HG03575 (cell line): Measurements from ENCODE around the gene ACD.
"Not testable (repeated sequence)": the region's sequence is repeated elsewhere in the genome, so short reads cannot be mapped to it uniquely, and the experiment has no call there.

Source experiments
- ATAC-seq: cut with Tn5 transposase; IDR thresholded peaks from one replicate; pipeline ENCODE4 v1.9.1; 2021; ENCODE audit not compliant: unreplicated experiment, insufficient number of reproducible peaks, low FRiP score; ENCODE audit errors: extremely low read depth

Gene ACD

DNA sequence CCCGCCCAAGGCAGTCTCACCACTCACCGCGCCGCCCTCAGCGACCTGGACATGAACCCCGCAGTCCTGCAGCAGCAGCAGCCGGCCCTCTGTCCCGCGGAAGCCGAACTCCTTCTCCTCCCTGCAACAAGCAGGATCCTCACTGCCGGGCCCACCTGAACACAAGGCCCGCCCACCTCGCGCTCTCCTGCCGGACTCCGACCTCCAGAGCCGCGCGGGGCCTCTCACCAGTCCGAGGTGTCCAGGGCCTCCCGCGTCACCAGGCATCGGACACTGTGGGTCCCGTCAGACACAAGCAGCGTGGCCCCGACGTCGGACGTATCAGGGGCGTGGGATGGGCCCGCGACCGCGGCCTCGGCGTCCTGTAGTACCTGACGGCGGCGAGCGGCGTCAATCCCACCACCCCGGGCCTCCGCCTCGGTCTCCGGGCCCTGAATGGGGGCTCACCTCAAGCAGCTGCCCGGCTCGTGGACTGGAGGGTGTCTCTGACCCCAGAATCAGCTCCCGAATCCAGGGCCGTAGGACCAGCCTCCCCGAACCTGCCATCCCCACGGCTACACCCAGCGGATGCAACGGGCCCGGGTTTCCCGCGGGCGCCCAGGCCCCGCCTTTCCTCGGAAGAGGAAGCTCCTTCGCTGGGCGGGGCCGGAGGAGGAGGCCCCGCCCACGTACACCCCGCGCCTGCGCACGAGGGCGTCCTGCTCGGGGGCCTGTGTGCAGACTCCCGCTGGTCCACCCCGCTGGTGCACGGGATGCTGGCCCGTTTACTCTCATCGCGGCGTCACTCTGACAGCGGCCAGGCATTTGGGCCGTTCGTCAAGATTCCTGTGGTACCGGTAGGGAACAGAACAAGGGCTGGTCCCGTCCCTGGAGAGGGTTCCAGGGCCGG is at the start of gene ACD:
TSS of gene ACD (minus strand) at position 586 of the 889 bp plus-strand sequence. CDS start at position 546, 40 bp downstream.
- peak; percentile 22 for ATAC-seq

- ATAC-seq = no peak
These were observed 49.0 kb upstream of the ACD start for GRCh38 chr16:67709050-67709449.

DNA sequence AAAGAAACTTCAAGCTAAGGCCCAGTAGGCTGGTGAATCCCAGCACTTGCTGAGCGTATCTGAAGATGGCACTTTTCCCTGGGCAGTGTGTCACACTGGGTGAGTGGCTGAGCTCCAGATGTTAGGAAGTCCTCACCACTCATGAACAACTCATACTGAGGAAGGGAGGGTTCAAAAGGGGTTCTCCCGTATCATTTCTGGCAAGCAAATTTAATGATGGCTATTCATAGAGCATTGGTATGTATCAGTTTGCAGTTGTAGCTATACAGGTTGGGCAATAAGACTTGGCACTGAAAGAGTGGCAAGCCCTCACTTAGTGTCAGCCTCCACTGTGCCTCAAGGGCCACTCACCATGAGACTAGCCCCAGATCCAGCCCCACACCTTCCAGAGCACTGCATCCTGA is 48.3 kb upstream of the ACD start:
- no peak for ATAC-seq

GRCh38 chr16:67707790-67708189 is 47.7 kb upstream of the ACD start:
- no peak for ATAC-seq

GRCh38 chr16:67707210-67707609 is 47.1 kb upstream of the ACD start:
- ATAC-seq = no peak

GRCh38 chr16:67704110-67704509 is 44.0 kb upstream of the ACD start:
- ATAC-seq = no peak

GRCh38 chr16:67703626-67704025 is 43.6 kb upstream of the ACD start:
- no peak for ATAC-seq

DNA sequence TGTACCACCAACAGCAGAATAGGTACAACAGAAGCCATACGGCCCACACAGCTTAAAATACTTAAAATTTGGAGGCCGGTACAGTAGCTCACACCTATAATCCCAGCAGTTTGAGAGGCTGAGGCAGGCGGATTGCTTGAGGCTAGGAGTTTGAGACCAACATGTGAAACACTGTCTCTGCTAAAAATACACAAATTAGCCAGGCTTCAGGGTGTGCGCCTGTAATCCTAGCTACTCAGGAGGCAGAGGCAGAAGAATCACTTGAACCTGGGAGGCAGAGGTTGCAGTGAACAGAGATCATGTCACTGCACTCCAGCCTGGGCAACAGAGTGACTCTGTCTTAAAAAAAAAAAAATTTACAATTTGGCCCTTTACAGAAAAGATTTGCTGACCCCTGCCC is 42.1 kb upstream of the ACD start:
- no peak for ATAC-seq

- no peak for ATAC-seq
These were observed 41.4 kb upstream of the ACD start for GRCh38 chr16:67701420-67701819.

GRCh38 chr16:67699265-67699664 is 39.2 kb upstream of the ACD start:
- no peak for ATAC-seq

GRCh38 chr16:67697422-67698185 is 37.5 kb upstream of the ACD start:
- no peak for ATAC-seq

DNA sequence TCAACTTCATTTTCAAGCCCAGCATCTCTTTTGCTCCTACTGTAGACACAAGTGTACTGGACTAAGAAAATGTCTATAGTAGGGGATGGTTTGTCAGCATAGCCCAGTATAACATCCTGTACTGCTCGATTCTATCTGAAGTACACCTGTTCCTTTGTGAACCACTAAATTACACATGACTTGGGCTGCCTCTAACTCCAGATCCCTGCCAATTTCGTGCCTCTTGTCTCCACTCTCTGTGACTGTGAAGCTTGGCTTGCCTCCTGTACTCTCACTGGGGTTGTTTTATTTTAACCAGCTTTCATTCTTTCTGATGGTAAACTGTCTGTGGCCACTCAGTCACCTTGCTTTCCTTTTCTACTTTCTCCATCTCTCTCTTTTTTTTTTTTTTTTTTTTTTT is 34.6 kb upstream of the ACD start:
- ATAC-seq = no peak

GRCh38 chr16:67693517-67694285 is 33.6 kb upstream of the ACD start:
- ATAC-seq = not testable (repeated sequence)

DNA sequence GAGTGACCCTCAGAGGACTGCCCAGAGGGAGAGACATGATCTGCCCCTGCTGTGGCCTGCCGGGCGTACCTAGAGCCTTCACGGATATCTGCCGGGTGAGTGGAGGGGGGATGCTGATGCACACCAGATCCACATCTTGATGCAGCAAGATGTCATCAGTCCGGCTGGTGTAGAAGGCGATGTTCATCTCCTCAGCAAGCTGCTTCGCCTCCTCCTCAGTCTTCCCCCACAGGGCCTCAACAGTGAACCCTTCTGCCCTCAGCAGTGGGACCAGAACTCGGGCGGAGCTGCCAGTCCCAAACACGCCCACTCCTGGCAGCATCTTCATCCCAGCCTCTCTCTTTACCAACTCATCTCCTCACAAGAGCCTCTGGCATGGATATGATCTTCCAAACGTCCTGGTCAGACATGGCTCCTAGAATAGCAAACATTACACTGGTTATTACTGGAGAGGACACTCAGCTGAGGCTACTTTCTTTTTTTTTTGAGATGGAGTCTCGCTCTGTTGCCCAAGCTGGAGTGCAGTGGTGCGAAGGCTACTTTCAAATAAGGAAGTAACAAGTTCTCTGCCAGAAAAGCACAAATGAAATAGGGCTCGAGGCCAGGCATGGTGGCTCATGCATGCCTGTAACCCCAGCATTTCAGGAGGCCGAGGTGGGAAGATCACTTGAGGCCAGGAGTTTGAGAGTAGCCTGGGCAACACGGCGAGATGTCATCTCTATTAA is 25.5 kb upstream of the ACD start:
- ATAC-seq = no peak

GRCh38 chr16:67683767-67684166 is 23.7 kb upstream of the ACD start:
- ATAC-seq = no peak

DNA sequence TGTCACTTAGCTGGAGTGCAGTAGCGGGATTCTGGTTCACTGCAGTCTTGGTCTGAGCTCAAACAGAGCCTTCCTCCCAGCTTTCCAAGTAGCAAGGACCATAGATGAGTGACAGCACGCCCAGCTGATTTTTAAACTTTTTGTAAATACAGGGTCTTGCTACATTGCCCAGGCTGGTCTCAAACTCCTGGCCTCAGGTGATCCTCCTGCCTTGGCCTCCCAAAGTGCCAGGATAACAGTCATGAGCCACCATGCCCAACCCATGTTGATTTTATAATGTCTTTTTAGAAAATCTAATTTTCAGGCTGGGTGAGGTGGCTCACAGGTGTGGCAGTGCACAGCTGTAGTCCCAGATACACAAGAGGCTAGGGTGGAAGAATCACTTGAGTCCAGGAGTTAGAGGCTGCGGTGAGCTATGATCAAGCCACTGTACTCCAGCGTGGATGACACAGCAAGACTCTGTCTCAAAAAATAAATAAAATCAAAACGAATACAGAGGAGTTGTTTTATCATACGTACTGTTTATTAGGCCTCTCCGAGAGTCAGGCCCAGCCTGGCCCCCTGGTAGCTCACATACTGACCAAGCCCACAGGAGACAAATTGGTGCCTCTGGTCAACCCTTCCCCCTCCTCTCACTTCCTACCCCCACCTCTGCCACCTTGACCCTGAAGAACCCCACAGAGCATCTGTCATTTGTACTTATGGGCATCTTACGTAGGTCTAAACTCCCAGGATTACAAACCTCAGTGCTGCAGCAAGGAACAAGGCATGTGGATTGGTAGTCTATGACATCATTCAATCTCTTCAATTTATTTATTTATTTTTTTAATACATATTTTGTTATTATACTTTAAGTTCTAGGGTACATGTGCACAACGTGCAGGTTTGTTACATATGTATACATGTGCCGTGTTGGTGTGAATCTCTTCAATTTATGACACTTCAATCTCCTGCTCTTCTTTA is 20.2 kb upstream of the ACD start:
- ATAC-seq = no peak

- no peak for ATAC-seq
These were observed 18.4 kb upstream of the ACD start for GRCh38 chr16:67678354-67679023.
